Measurements from ENCODE around the gene NSD1.

Gene NSD1

DNA sequence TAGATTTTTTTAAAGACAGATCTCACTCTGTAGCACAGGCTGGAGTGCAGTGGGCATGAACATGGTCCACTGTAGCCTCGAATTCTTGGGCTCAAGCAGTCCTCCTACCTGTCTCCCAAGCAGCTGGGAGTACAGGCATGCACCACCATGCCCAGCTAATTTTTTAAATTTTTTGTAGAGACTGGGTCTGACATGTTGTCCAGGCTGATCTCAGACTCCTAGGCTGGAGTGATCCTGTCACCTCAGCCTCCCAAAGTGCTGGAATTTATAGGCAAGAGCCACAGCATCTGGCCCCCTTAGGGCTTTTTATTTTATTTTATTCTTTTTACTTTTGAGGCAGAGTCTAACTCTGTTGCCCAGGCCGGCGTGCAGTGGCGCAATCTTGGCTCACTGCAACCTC is 56.4 kb downstream of the NSD1 start:
- TF ChIP-seq, protein P1, sequence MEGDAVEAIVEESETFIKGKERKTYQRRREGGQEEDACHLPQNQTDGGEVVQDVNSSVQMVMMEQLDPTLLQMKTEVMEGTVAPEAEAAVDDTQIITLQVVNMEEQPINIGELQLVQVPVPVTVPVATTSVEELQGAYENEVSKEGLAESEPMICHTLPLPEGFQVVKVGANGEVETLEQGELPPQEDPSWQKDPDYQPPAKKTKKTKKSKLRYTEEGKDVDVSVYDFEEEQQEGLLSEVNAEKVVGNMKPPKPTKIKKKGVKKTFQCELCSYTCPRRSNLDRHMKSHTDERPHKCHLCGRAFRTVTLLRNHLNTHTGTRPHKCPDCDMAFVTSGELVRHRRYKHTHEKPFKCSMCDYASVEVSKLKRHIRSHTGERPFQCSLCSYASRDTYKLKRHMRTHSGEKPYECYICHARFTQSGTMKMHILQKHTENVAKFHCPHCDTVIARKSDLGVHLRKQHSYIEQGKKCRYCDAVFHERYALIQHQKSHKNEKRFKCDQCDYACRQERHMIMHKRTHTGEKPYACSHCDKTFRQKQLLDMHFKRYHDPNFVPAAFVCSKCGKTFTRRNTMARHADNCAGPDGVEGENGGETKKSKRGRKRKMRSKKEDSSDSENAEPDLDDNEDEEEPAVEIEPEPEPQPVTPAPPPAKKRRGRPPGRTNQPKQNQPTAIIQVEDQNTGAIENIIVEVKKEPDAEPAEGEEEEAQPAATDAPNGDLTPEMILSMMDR (IDR thresholded peaks at IDR 0.05): no peak

DNA sequence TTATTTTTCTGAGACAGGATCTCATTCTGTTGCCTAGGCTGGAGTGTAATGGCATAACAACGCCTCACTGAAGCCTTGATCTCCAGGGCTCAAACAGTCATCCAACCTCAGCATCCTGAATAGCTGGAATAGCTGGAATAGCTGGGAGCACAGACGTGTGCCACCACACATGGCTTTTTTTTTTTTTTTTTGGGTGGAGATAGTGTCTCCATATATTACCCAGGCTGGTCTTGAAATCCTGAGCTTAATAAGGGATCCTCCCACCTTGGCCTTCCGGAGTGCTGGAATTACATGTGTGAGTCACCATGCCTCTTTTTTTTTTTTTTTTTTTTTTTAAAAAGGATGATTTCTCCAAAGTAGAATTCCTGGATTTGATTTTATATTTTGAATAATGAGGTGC is 60.7 kb downstream of the NSD1 start:
- TF ChIP-seq, protein P1 (IDR thresholded peaks at IDR 0.05): no peak

DNA sequence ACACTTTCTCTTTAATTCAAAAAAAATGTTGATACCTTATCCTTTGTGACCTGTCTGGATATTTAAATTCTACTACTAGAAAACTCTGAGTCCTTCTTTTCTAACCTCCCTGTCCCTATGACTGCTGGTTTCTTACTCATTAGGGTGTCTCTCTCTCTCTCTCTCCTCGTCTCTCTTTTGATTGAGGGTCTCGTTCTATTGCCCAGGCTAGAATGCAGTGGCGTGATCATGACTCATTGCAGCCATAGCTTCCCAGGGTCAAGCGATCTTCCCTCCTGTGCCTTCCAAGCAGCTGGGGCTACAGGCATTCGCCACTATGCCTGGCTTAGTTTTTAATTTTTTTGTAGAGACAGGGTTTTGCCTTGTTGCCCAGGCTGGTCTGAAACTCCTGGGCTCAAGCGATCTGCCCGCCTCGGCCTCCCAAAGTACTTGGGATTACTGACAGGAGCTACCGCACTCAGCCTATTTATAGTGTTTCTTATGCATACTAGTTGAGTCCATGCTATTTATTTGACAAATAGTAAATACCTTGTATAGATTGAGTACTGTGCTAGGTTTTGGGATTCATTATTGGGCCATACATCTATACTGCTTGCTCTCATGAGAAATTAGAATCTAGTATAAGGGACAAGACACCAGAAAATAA is 61.9 kb downstream of the NSD1 start:
- TF ChIP-seq, protein P1 (IDR thresholded peaks at IDR 0.05): no peak

DNA sequence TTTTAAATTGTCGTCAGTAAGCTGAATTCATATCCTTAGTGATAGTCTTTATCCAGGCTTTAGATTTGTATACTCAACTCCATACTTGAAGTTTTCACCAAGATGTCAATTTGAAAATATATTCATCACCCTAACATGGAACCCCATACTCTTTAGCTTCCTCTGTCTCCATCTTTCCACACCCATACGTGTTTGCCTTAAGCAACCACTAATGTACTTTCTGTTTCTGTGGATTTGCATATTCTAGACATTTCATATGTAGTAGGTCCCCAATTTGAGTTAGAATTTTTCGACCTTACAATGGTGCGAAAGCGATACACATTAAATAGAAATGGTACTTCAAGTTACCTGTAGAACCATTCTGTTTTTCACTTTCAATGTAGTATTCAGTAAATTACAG is 65.2 kb downstream of the NSD1 start:
- TF ChIP-seq, protein P1 (IDR thresholded peaks at IDR 0.05): no peak

DNA sequence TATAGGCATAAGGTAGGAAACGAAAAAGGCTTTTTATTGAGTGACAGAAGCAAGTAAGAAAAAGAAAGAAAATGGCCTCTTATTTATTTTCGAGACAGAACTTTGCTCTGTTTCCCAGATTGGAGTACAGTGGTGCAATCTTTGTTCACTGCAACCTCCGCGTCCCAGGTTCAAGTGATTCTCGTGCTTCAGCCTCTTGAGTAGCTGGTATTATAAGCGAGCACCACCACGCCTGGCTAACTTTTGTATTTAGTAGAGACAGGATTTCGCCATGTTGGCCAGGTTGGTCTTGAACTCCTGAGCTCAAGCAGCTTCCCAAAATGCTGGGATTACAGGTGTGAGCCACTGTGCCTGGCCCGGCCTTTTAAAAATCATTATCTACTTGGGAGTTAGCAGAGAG is 70.7 kb downstream of the NSD1 start:
- TF ChIP-seq, protein P1 (IDR thresholded peaks at IDR 0.05): no peak

DNA sequence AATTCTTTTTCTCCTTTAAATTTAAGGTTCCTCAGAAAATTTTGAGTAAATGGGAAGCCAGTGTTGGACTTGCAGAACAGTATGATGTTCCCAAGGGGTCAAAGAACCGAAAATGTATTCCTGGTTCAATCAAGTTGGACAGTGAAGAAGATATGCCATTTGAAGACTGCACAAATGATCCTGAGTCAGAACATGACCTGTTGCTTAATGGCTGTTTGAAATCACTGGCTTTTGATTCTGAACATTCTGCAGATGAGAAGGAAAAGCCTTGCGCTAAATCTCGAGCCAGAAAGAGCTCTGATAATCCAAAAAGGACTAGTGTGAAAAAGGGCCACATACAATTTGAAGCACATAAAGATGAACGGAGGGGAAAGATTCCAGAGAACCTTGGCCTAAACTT is 76.0 kb downstream of the NSD1 start:
- TF ChIP-seq, protein P1 (IDR thresholded peaks at IDR 0.05): no peak

DNA sequence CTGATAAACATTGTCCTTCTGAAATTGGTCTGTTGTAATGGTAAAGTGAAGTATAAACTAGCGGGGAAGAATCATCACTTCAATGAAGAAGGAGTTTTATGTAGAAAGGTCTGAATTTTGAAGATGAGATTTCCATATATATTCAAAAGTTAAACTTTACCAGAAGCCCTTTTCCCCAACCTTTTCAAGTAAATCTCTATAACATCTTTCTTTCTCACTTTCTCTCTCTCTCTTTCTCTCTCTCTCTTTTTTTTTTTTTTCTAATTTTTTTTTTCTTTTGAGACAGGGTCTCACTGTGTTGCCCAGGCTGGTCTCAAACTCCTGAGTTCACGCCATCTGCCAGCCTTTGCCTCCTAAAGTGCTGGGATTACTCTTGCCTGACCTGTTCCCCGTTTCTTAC is 78.7 kb downstream of the NSD1 start:
- TF ChIP-seq, protein P1 (IDR thresholded peaks at IDR 0.05): no peak

DNA sequence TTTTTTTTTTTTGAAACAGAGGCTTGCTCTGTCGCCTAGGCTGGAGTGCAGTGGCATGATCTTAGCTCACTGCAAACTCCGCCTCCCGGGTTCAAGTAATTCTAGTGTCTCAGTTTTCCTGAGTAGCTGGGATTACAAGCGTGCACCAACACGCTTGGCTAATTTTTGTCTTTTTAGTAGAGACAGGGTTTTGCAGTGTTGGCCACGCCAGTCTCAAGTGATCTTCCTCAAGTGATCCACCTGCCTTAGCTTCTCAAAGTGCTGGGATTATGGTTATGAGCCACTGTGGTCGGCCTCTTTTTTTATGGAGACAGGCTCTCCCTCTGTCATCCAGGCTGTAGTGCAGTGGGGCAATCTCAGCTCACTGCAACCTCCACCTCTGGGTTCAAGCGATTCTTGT is 87.0 kb downstream of the NSD1 start:
- TF ChIP-seq, protein P1 (IDR thresholded peaks at IDR 0.05): no peak
